Transverse colon (tissue), 3 donors: ENCODE data around the gene THOC3.
"Not testable (repeated sequence)": the region's sequence is repeated elsewhere in the genome, so short reads cannot be mapped to it uniquely, and the experiment has no call there.

Experiments used
- POLR2A ChIP-seq: fragments of 450-650 bp; IDR thresholded peaks from one replicate; pipeline ENCODE4 v1.6.1; 2016; ENCODE audit warnings: antibody characterized with exemption, mild to moderate bottlenecking, moderate library complexity
- TF ChIP-seq, protein P1 (sequence below), 5 experiments: fragments of 200-600 bp in 3 of 5; fragments of 450-650 bp in 2 of 5; sonication (generic) in 3 of 5; IDR thresholded peaks; 1 replicate in 2 of 5; 2 replicates in 3 of 5; pipeline ENCODE4 v1.5.1; 2016 to 2017; ENCODE audit warnings: antibody characterized with exemption in 5 of 5, inconsistent platforms in 3 of 5, mild to moderate bottlenecking in 2 of 5, moderate library complexity in 1 of 5

DNA sequence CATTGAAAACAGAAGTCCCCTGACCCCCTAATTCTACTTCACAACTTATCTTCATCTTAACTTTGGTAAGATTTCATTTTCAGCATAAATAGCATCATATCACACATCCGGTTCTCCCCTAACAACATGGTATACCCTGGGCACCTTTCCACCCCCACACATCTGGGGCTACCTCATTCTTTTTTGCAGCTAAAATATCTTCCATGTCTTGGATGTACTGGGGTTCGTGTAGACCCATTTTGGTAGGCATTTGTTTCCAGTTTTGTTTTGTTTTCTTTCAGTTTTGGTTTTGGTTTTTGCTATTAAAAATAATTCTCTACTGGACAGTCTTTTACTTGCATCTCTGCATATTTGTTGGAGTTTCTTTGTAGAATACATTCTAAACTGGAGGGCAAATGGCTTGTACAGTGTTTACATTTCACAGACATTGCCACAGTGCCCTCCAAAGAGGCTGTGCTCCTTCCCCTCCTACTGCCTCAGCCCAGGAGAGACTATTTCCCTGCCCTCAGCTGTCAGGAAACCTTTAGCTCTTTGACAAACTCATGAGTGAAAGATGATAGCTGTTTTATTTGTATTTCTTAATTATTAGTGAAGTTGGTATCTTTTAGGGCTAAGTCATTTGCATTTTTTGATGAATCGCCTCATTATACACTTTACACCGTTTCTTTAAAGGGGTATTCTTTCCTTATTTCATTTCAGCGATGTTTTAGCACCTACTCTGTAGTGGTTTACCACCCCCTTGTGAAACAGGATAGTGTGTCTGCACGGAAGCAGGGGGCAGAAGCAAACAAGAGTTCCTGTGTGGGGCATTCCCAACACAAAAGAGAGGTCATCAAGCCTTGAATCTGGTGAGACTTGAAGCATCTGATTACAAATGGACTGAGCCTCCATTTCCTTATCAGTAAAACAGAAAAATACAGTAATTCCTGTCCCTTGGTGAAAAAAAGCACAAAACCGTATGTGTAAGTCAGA, 52.8 kb downstream of the THOC3 start:
- TF ChIP-seq, protein P1, sequence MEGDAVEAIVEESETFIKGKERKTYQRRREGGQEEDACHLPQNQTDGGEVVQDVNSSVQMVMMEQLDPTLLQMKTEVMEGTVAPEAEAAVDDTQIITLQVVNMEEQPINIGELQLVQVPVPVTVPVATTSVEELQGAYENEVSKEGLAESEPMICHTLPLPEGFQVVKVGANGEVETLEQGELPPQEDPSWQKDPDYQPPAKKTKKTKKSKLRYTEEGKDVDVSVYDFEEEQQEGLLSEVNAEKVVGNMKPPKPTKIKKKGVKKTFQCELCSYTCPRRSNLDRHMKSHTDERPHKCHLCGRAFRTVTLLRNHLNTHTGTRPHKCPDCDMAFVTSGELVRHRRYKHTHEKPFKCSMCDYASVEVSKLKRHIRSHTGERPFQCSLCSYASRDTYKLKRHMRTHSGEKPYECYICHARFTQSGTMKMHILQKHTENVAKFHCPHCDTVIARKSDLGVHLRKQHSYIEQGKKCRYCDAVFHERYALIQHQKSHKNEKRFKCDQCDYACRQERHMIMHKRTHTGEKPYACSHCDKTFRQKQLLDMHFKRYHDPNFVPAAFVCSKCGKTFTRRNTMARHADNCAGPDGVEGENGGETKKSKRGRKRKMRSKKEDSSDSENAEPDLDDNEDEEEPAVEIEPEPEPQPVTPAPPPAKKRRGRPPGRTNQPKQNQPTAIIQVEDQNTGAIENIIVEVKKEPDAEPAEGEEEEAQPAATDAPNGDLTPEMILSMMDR (IDR thresholded peaks at IDR 0.05) = not testable (repeated sequence)
- TF ChIP-seq POLR2A = not testable (repeated sequence)
